Aorta (tissue), 5 donors: ENCODE results near the gene CTTNBP2. TPM values are rescaled to one million over a fixed set of nuclear protein-coding genes. Genes with fewer than 3 reads are reported as not detected.

Source experiments
- ATAC-seq: fragments of 200-7000 bp; cut with Tn5 transposase; one replicate; pipeline ENCODE4 v1.9.1; 2022; ENCODE audit warnings: moderate library complexity; ENCODE audit not compliant: low FRiP score
- DNase-seq, 2 donors: peaks; one replicate each; pipeline ENCODE4 v3.0.0-alpha.2; 2020
- H3K27ac ChIP-seq, 2 donors: one replicate each; pipeline ENCODE4 v1.5.1; 2013; ENCODE audit warnings: low read length in 2 of 2, mild to moderate bottlenecking in 2 of 2, moderate library complexity in 2 of 2, control low read depth in 1 of 2, inconsistent platforms in 1 of 2, low read depth in 1 of 2
- H3K27me3 ChIP-seq, 2 donors: one replicate each; pipeline ENCODE4 v1.6.1; 2013; ENCODE audit warnings: control low read depth in 1 of 2, low read length in 1 of 2, mild to moderate bottlenecking in 1 of 2, moderate library complexity in 1 of 2; ENCODE audit not compliant: insufficient read depth in 2 of 2, control insufficient read depth in 1 of 2
- H3K36me3 ChIP-seq, 2 donors: one replicate each; pipeline ENCODE4 v1.6.1; 2013; ENCODE audit warnings: control low read depth in 1 of 2, low read length in 1 of 2, mild to moderate bottlenecking in 1 of 2; ENCODE audit not compliant: insufficient read depth in 2 of 2, control insufficient read depth in 1 of 2
- H3K4me1 ChIP-seq, 2 donors: one replicate each; pipeline ENCODE4 v1.6.1; 2013; ENCODE audit warnings: low read length in 2 of 2, control low read depth in 1 of 2, mild to moderate bottlenecking in 1 of 2, moderate library complexity in 1 of 2; ENCODE audit not compliant: insufficient read depth in 2 of 2, control insufficient read depth in 1 of 2
- H3K4me3 ChIP-seq, 2 donors: one replicate each; pipeline ENCODE4 v1.5.1; 2013; ENCODE audit warnings: low read length in 2 of 2, control low read depth in 1 of 2, mild to moderate bottlenecking in 1 of 2
- H3K9me3 ChIP-seq: one replicate; pipeline ENCODE4 v1.6.1; 2013; ENCODE audit warnings: mild to moderate bottlenecking, low read length; ENCODE audit not compliant: control insufficient read depth
- WGBS, 2 donors: extraction: QIAGEN DNeasy Blood & Tissue Kit; methylation state at CpG; one replicate each; pipeline ENCODE4 v1.1.7; 2013; 5-methylcytosine and 5-hydroxymethylcytosine counted together
- intact Hi-C, 2 donors: fragments of 100-400 bp; cut with DNase I; formaldehyde crosslinking; loops; one replicate each; pipeline versions ENCODE4 v1.14.2 to v1.15.0; 2022
- polyA plus RNA-seq, 2 donors: library from polyadenylated mRNA; stranded (reverse); fragments of 200-250 nt; gene quantifications; one replicate each; pipeline ENCODE4 v1.2.3, GENCODE V29; 2013
- total RNA-seq, 2 donors: library from RNA; stranded (reverse); fragmentation: NEBNext Ultra II Directional; extraction: Animal tissue kit (Norgen Biotek cat#: 25700); gene quantifications; one replicate each; pipeline ENCODE4 v1.2.1, GENCODE V29; 2021
- donor health status: healthy with polysubstance abuse.
- donor health status: Bipolar disorder and iron deficiency.
- donor health status: DM: no; HTN: no; CAD: no.
- donor health status: DM: no; HTN: no; CAD: no.
- donor health status: DM: yes; HTN: yes; CAD: no.

CTTNBP2 gene
- total and polyA plus RNA-seq, 4 donors = 1.2 to 29.6 (median 8.6) TPM

GRCh38 chr7:117683430-117684175 is 189.6 kb downstream of the CTTNBP2 start:
- intact Hi-C loops = no loop called here
- Histone ChIP-seq H3K27me3 (no peaks in the 10 kb centered on the region), H3K36me3 (no peaks in the 10 kb centered on the region), H3K4me3 (no peak overlapping the region), H3K27ac (no peak overlapping the region), H3K9me3 (no peaks in the 10 kb centered on the region), H3K4me1 (no peaks in the 10 kb centered on the region)
- ATAC-seq (no peak), DNase-seq (no peak)
- WGBS, 2 donors = 79% methylated on average over 8 of the region's 8 CpGs

GRCh38 chr7:117682681-117683385 is 190.4 kb downstream of the CTTNBP2 start:
- H3K4me1 ChIP-seq = no peaks in the 10 kb centered on the region
- ATAC-seq = no peak
- H3K27me3 ChIP-seq = no peaks in the 10 kb centered on the region
- H3K36me3 ChIP-seq = no peaks in the 10 kb centered on the region
- H3K4me3 ChIP-seq = no peak overlapping the region
- H3K27ac ChIP-seq = no peak overlapping the region
- intact Hi-C loops = no loop called here
- H3K9me3 ChIP-seq = no peaks in the 10 kb centered on the region
- 66 to 78% methylated on average over 5 of the region's 5 CpGs for WGBS, 2 donors
- no peak for DNase-seq

GRCh38 chr7:117679120-117679519 is 194.1 kb downstream of the CTTNBP2 start:
- Histone ChIP-seq H3K27ac (no peak overlapping the region), H3K4me1 (no peaks in the 10 kb centered on the region), H3K36me3 (no peaks in the 10 kb centered on the region), H3K27me3 (no peaks in the 10 kb centered on the region), H3K4me3 (no peak overlapping the region), H3K9me3 (no peaks in the 10 kb centered on the region)
- ATAC-seq (no peak), DNase-seq (no peak)
- intact Hi-C loops = no loop called here
- WGBS, 2 donors = 86% methylated on average over 3 of the region's 3 CpGs

- intact Hi-C loops = no loop called here
- 62 to 70% methylated on average over 3 of the region's 3 CpGs for WGBS, 2 donors
- ATAC-seq (no peak), DNase-seq (no peak)
- no peaks in the 10 kb centered on the region for H3K36me3 ChIP-seq
- no peaks in the 10 kb centered on the region for H3K27me3 ChIP-seq
- H3K4me1 ChIP-seq = no peaks in the 10 kb centered on the region
- no peaks in the 10 kb centered on the region for H3K9me3 ChIP-seq
- no peak overlapping the region for H3K4me3 ChIP-seq
- no peak overlapping the region for H3K27ac ChIP-seq
Observed at GRCh38 chr7:117675497-117676435, 197.5 kb downstream of the CTTNBP2 start.

- H3K36me3 ChIP-seq = no peaks in the 10 kb centered on the region
- no peak overlapping the region for H3K4me3 ChIP-seq
- DNase-seq (no peak), ATAC-seq (no peak)
- H3K27ac ChIP-seq = no peak overlapping the region
- H3K4me1 ChIP-seq = no peaks in the 10 kb centered on the region
- no peaks in the 10 kb centered on the region for H3K27me3 ChIP-seq
- intact Hi-C loops = loop anchor here in 1 of 2 donors (5.0 kb wide), 1 partner anchor 217 kb away; no protein-coding TSS in a partner anchor
- no peaks in the 10 kb centered on the region for H3K9me3 ChIP-seq
- 2 to 12% methylated on average over 3 of the region's 3 CpGs for WGBS, 2 donors
Observed at GRCh38 chr7:117674617-117675016, 198.6 kb downstream of the CTTNBP2 start.

- DNase-seq (no peak), ATAC-seq (no peak)
- Histone ChIP-seq H3K4me3 (no peak overlapping the region), H3K9me3 (no peaks in the 10 kb centered on the region), H3K36me3 (no peaks in the 10 kb centered on the region), H3K27me3 (no peaks in the 10 kb centered on the region), H3K27ac (no peak overlapping the region), H3K4me1 (no peaks in the 10 kb centered on the region)
- intact Hi-C loops = loop anchor here in 1 of 2 donors (5.0 kb wide), 1 partner anchor 217 kb away; no protein-coding TSS in a partner anchor
Observed at GRCh38 chr7:117673839-117674238, 199.4 kb downstream of the CTTNBP2 start.

GRCh38 chr7:117673367-117673766 is 199.9 kb downstream of the CTTNBP2 start:
- no peak for ATAC-seq
- H3K9me3 ChIP-seq = no peaks in the 10 kb centered on the region
- no peaks in the 10 kb centered on the region for H3K36me3 ChIP-seq
- no peak overlapping the region for H3K4me3 ChIP-seq
- no peaks in the 10 kb centered on the region for H3K4me1 ChIP-seq
- H3K27me3 ChIP-seq = no peaks in the 10 kb centered on the region
- H3K27ac ChIP-seq = no peak overlapping the region
- 64 to 71% methylated on average over 14 of the region's 14 CpGs for WGBS, 2 donors
- DNase-seq = no peak
- intact Hi-C loops = loop anchor here in 1 of 2 donors (5.0 kb wide), 1 partner anchor 216 kb away; no protein-coding TSS in a partner anchor

GRCh38 chr7:117672453-117672852 is 200.8 kb downstream of the CTTNBP2 start:
- intact Hi-C loops = loop anchor here in 1 of 2 donors (5.0 kb wide), 1 partner anchor 215 kb away; no protein-coding TSS in a partner anchor

More at GRCh38 chr7:117672453-117672852, 200.8 kb downstream of the CTTNBP2 start:
- no peak for ATAC-seq
- H3K4me1 ChIP-seq = no peaks in the 10 kb centered on the region
- 64 to 70% methylated on average over 1 of the region's 1 CpG for WGBS, 2 donors
- no peak overlapping the region for H3K4me3 ChIP-seq
- H3K27me3 ChIP-seq = no peaks in the 10 kb centered on the region
- H3K9me3 ChIP-seq = no peaks in the 10 kb centered on the region
- no peak for DNase-seq
- no peaks in the 10 kb centered on the region for H3K36me3 ChIP-seq
- H3K27ac ChIP-seq = no peak overlapping the region
